Panc1 (cell line): ENCODE data around the gene ADIG. TPM values are rescaled to one million over a fixed set of nuclear protein-coding genes. Genes with fewer than 3 reads are reported as not detected.
A peak's percentile ranks its signal among the peaks of the same experiment; 100 is the strongest.

Source experiments
- ATAC-seq: fragments of 200-7000 bp; cut with Tn5 transposase; 2 replicates; pipeline ENCODE4 v1.9.1; 2020; ENCODE audit warnings: mild to moderate bottlenecking, moderate library complexity
- Bru-seq: library from RNA; stranded (reverse); fragments of 400-500 nt; gene quantifications from one replicate; lab custom pipeline; 2021; lab: Mats Ljungman, UMichigan
- BruChase-seq, 2 experiments: library from RNA; stranded (reverse); fragments of 400-500 nt; gene quantifications; one replicate each; lab custom pipeline; 2021; lab: Mats Ljungman, UMichigan
- BruUV-seq: library from RNA; stranded (reverse); fragments of 400-500 nt; replicated peaks from 2 replicates; lab custom pipeline; 2021; lab: Mats Ljungman, UMichigan
- CTCF ChIA-PET: fragments of 300-600 bp; sonication (Branson Sonifier 250); formaldehyde crosslinking; loops from one replicate; lab custom pipeline; 2022; ENCODE audit warnings: antibody characterized with exemption; lab: Charles Lee
- POLR2A ChIA-PET: fragments of 300-600 bp; sonication (Branson Sonifier 250); formaldehyde crosslinking; loops from one replicate; lab custom pipeline; 2022; ENCODE audit warnings: antibody characterized with exemption; lab: Charles Lee
- DNase-seq: peaks from one replicate; pipeline ENCODE4 v3.0.0-alpha.2; 2010; ENCODE audit warnings: low read depth, low spot score
- H3K27ac ChIP-seq: 2 replicates; pipeline ENCODE4 v1.5.1; 2011; ENCODE audit warnings: mild to moderate bottlenecking, low read length, inconsistent platforms
- H3K27me3 ChIP-seq: fragments of 200-500 bp; sonication (Bioruptor generic); 2 replicates; pipeline ENCODE4 v1.6.0; 2014; ENCODE audit warnings: low read length, inconsistent platforms; ENCODE audit not compliant: control insufficient read depth, insufficient read depth
- H3K36me3 ChIP-seq: fragments of 200-500 bp; sonication (Bioruptor generic); 2 replicates; pipeline ENCODE4 v1.5.1; 2014; ENCODE audit warnings: inconsistent platforms, mild to moderate bottlenecking, low read length, moderate library complexity; ENCODE audit not compliant: control insufficient read depth, insufficient read depth
- H3K4me1 ChIP-seq: 2 replicates; pipeline ENCODE4 v1.5.1; 2011; ENCODE audit warnings: inconsistent platforms, mild to moderate bottlenecking, low read length, moderate library complexity; ENCODE audit not compliant: control insufficient read depth, insufficient read depth
- H3K4me3 ChIP-seq, 2 experiments: 2 replicates each; pipeline ENCODE4 v1.5.1; 2011 to 2012; ENCODE audit warnings: low read depth in 2 of 2, low read length in 2 of 2, mild to moderate bottlenecking in 2 of 2, inconsistent platforms in 1 of 2, moderate library complexity in 1 of 2
- H3K9me3 ChIP-seq: fragments of 200-500 bp; sonication (Bioruptor generic); 2 replicates; pipeline ENCODE4 v1.5.1; 2014; ENCODE audit warnings: low read depth, mild to moderate bottlenecking, inconsistent platforms, low read length, moderate library complexity; ENCODE audit not compliant: control insufficient read depth, insufficient read depth
- CTCF ChIP-seq: fragments of 450-650 bp; IDR thresholded peaks from 2 replicates; pipeline ENCODE4 v1.5.1; 2017; ENCODE audit warnings: mild to moderate bottlenecking
- POLR2AphosphoS5 ChIP-seq: IDR thresholded peaks from 2 replicates; pipeline ENCODE4 v1.6.1; 2012; ENCODE audit warnings: mild to moderate bottlenecking, low read depth, low read length, moderate library complexity
- REST ChIP-seq, 2 experiments: IDR thresholded peaks; 2 replicates each; pipeline ENCODE4 v1.6.1; 2011 to 2012; ENCODE audit warnings: low read depth in 2 of 2, control low read depth in 1 of 2, low read length in 1 of 2, mild to moderate bottlenecking in 1 of 2, moderate library complexity in 1 of 2; ENCODE audit not compliant: insufficient read depth in 1 of 2
- SIN3A ChIP-seq: IDR thresholded peaks from 2 replicates; pipeline ENCODE4 v1.6.1; 2012; ENCODE audit warnings: low read depth, mild to moderate bottlenecking, low read length, moderate library complexity, borderline replicate concordance; ENCODE audit not compliant: insufficient read depth
- TCF7L2 ChIP-seq: IDR thresholded peaks from 2 replicates; pipeline ENCODE4 v1.6.1; 2011; ENCODE audit warnings: mild to moderate bottlenecking, low read depth, low read length, inconsistent platforms
- in situ Hi-C: cut with HindIII; loops from 2 replicates; pipeline ENCODE4 v1.10.0; 2016; ENCODE audit warnings: low sequenced_read_pairs, low pct_unique_long_range_greater_than_20kb
- intact Hi-C: fragments of 100-400 bp; cut with micrococcal nuclease; formaldehyde crosslinking; loops from one replicate; pipeline ENCODE4 v1.10.0; 2022; ENCODE audit not compliant: unreplicated experiment
- long read RNA-seq: library from polyadenylated mRNA; unstranded; transcript quantifications from one replicate; pipeline ENCODE4 v2.0.0, GENCODE V29; 2021; ENCODE audit not compliant: unreplicated experiment
- polyA plus RNA-seq: library from polyadenylated mRNA; unstranded; fragments of >200 nt; gene quantifications from one replicate; pipeline ENCODE4 v1.2.1, GENCODE V29; 2012; ENCODE audit warnings: missing spikeins; ENCODE audit not compliant: insufficient read length
- total RNA-seq: library from RNA; stranded (reverse); gene quantifications from one replicate; pipeline ENCODE4 v1.2.1, GENCODE V29; 2021; ENCODE audit not compliant: unreplicated experiment

ADIG gene
- not detected for total RNA-seq
- not detected for polyA plus RNA-seq
- percentile 32 among the genes with signal in this experiment for Bru-seq, nascent RNA
- percentile 22 among the genes with signal in this experiment for BruChase-seq, experiment 1, labeled RNA remaining after a 2-hour chase
- BruChase-seq, experiment 2, labeled RNA remaining after a 6-hour chase, result percentile 12 among the genes with signal in this experiment
- long read RNA-seq, result 0 reads

DNA sequence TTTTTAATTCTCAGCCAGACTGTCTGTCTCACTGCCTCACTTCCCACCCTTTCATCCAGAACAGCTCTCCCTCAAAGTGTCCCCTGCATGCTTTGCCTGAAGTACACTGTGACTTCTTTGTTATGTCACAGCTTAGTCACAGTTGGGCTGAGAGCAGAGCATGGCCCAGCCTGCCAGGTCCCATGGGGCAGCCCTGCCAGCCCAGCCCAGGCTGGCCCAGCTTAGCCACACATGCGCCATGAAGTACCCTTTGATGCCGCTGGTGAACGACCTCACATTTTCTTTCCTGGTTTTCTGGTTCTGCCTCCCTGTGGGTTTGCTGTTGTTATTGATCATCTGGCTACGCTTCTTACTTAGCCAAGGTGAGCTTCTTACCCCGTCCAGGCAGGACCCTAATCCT lies at the start of gene ADIG:
Gene ADIG (plus strand): TSS at position 185 of the 400 bp plus-strand sequence. CDS start 54 bp downstream, at position 239.
- Histone ChIP-seq H3K27ac (no peak within 1 kb of the TSS), H3K9me3 (no peaks in the 10 kb centered on the region), H3K4me3 (no peak within 1 kb of the TSS), H3K4me1 (no peaks in the 10 kb centered on the region), H3K27me3 (no peaks in the 10 kb centered on the region), H3K36me3 (no peaks in the 10 kb centered on the region)
- ChIA-PET CTCF (no interaction called here), POLR2A (no interaction called here)
- DNase-seq (no peak), ATAC-seq (no peak)
- intact Hi-C loops, result no loop called here
- in situ Hi-C loops, result no loop called here
- no TSS peak for BruUV-seq
- TF ChIP-seq TCF7L2 (no peak), SIN3A (no peak), POLR2AphosphoS5 (no peak), CTCF (no peak), REST (IDR thresholded peaks at IDR 0.05; ENCODE audit: insufficient read depth in 1 of 2, low read depth in 2 of 2, low read length in 1 of 2) (no peak)

DNA sequence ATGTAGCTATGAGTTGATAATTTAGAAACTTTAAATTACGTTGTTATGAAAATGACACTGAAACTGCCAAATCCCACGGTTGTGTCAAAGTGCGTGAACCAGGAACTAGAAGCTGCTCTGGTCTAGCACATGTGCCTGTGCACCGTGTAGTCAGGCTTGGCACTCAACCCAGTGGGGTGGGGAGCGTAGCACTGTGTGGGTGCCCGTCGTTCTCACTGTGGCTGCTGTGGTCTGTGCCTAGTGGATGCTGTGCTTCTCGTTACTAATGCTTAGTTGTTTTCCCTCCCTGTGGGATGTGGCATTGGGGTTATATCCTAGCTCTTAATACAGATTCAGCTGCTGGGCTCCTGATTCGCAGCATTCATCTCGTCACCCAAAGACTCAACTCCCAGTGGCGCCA lies 46.2 kb upstream of the ADIG start:
- no peak for DNase-seq
- Histone ChIP-seq H3K27ac (no peak overlapping the region), H3K27me3 (no peaks in the 10 kb centered on the region), H3K4me3 (no peak overlapping the region), H3K4me1 (no peaks in the 10 kb centered on the region), H3K36me3 (peaks cover 16% of the 10 kb centered on the region), H3K9me3 (no peaks in the 10 kb centered on the region)
- CTCF ChIA-PET, result no interaction called here
- no peak for ATAC-seq
- intact Hi-C loops, result no loop called here
- in situ Hi-C loops, result no loop called here
- POLR2A ChIA-PET, result no interaction called here
- BruUV-seq, result no TSS peak
- no peak for TF ChIP-seq REST (IDR thresholded peaks at IDR 0.05; ENCODE audit: insufficient read depth in 1 of 2, low read depth in 2 of 2, low read length in 1 of 2)
- TF ChIP-seq POLR2AphosphoS5, result no peak
- no peak for TF ChIP-seq SIN3A
- TF ChIP-seq CTCF, result no peak
- no peak for TF ChIP-seq TCF7L2
